GM13976 (cell line): ENCODE measurements around the gene RNF166.

ENCODE experiments used
- DNase-seq: peaks from one replicate; pipeline ENCODE4 v3.0.0; 2012; ENCODE audit warnings: low spot score
- CTCF ChIP-seq: IDR thresholded peaks from 2 replicates; pipeline ENCODE4 v1.5.1; 2012; ENCODE audit warnings: borderline replicate concordance, mild to moderate bottlenecking; ENCODE audit not compliant: insufficient read depth; ENCODE audit errors: extremely low read depth, missing control alignments, control extremely low read depth
- in situ Hi-C: fragments of 300-500 bp; cut with MboI; formaldehyde crosslinking; loops from one replicate; pipeline ENCODE4 v1.12.0; 2022; ENCODE audit warnings: low sequenced_read_pairs, mixed read lengths, inconsistent platforms; ENCODE audit not compliant: unreplicated experiment

RNF166 gene

GRCh38 chr16:88703486-88704309, 2.5 kb downstream of the RNF166 start:
- DNase-seq = no peak
- in situ Hi-C loops = no loop called here

GRCh38 chr16:88702371-88703210, 3.6 kb downstream of the RNF166 start:
- TF ChIP-seq CTCF = no peak
- in situ Hi-C loops = no loop called here
- DNase-seq = no peak

More at GRCh38 chr16:88703486-88704309, 2.5 kb downstream of the RNF166 start:
- TF ChIP-seq CTCF = no peak

GRCh38 chr16:88701581-88702370, 4.4 kb downstream of the RNF166 start:
- DNase-seq = no peak
- TF ChIP-seq CTCF = no peak
- in situ Hi-C loops = no loop called here

GRCh38 chr16:88700636-88701482, 5.3 kb downstream of the RNF166 start:
- no peak for TF ChIP-seq CTCF
- peak; percentile 94 for DNase-seq
- in situ Hi-C loops = no loop called here

- DNase-seq = no peak
- in situ Hi-C loops = no loop called here
- no peak for TF ChIP-seq CTCF
Measured at GRCh38 chr16:88700322-88700635, 5.9 kb downstream of the RNF166 start.
